CD14-positive monocyte (primary cell): ENCODE measurements around the gene C17orf50. TPM values are rescaled to one million over a fixed set of nuclear protein-coding genes. Genes with fewer than 3 reads are reported as not detected.

ENCODE experiments used
- DNase-seq, 3 donors: peaks; one replicate each; pipeline ENCODE4 v3.0.0-alpha.2; 2011 to 2022
- H2AFZ ChIP-seq: 2 replicates; pipeline ENCODE4 v1.6.0; 2012; ENCODE audit warnings: mild to moderate bottlenecking, low read depth, low read length, inconsistent platforms; ENCODE audit not compliant: insufficient read depth, poor library complexity, severe bottlenecking
- H3K27ac ChIP-seq, 2 donors: 1 replicate in 1 of 2; 2 replicates in 1 of 2; pipeline ENCODE4 v1.5.1; 2012 to 2013; ENCODE audit warnings: low read length in 2 of 2, control low read depth in 1 of 2, inconsistent platforms in 1 of 2, low read depth in 1 of 2, mild to moderate bottlenecking in 1 of 2
- H3K27me3 ChIP-seq, 2 donors: one replicate each; pipeline versions ENCODE4 v1.6.0 to v1.6.1; 2011 to 2013; ENCODE audit warnings: low read length in 2 of 2; ENCODE audit not compliant: control insufficient read depth in 2 of 2, insufficient read depth in 2 of 2
- H3K36me3 ChIP-seq, 2 donors: replicated peaks in 1 of 2; 1 replicate in 1 of 2; 2 replicates in 1 of 2; pipeline versions ENCODE4 v1.5.1 to v1.6.1; 2012 to 2013; ENCODE audit warnings: low read length in 2 of 2, control low read depth in 1 of 2, inconsistent platforms in 1 of 2, mild to moderate bottlenecking in 1 of 2; ENCODE audit not compliant: insufficient read depth in 2 of 2, control insufficient read depth in 1 of 2
- H3K4me1 ChIP-seq, 2 donors: 1 replicate in 1 of 2; 2 replicates in 1 of 2; pipeline versions ENCODE4 v1.5.1 to v1.6.1; 2012 to 2013; ENCODE audit warnings: low read length in 2 of 2, control low read depth in 1 of 2, inconsistent platforms in 1 of 2, mild to moderate bottlenecking in 1 of 2, moderate library complexity in 1 of 2; ENCODE audit not compliant: insufficient read depth in 2 of 2, control insufficient read depth in 1 of 2
- H3K4me2 ChIP-seq: replicated peaks from 2 replicates; pipeline ENCODE3; 2012; ENCODE audit warnings: low read length, moderate library complexity, mild to moderate bottlenecking; ENCODE audit not compliant: poor library complexity, severe bottlenecking; ENCODE audit errors: extremely low read depth
- H3K4me3 ChIP-seq, 3 experiments: fragments of 200-600 bp in 1 of 3; sonication (generic) in 1 of 3; replicated peaks in 1 of 3; 1 replicate in 2 of 3; 2 replicates in 1 of 3; pipeline ENCODE4 v1.5.1; 2011 to 2013; ENCODE audit warnings: low read length in 3 of 3, mild to moderate bottlenecking in 3 of 3, control low read depth in 2 of 3, low read depth in 2 of 3, inconsistent platforms in 1 of 3, moderate library complexity in 1 of 3
- H3K79me2 ChIP-seq: 2 replicates; pipeline ENCODE4 v1.6.0; 2012; ENCODE audit warnings: mild to moderate bottlenecking, control low read depth, inconsistent platforms, low read length, moderate library complexity; ENCODE audit not compliant: insufficient read depth
- H3K9ac ChIP-seq: 2 replicates; pipeline ENCODE4 v1.6.0; 2017; ENCODE audit warnings: low read length, mild to moderate bottlenecking; ENCODE audit not compliant: insufficient read depth, poor library complexity, severe bottlenecking
- H3K9me3 ChIP-seq, 2 donors: replicated peaks in 1 of 2; 1 replicate in 1 of 2; 2 replicates in 1 of 2; pipeline versions ENCODE4 v1.5.1 to v1.6.1; 2012 to 2013; ENCODE audit warnings: low read length in 2 of 2, control low read depth in 1 of 2; ENCODE audit not compliant: control insufficient read depth in 1 of 2, insufficient read depth in 1 of 2
- H4K20me1 ChIP-seq: 2 replicates; pipeline ENCODE4 v1.6.0; 2012; ENCODE audit warnings: mild to moderate bottlenecking, low read length, control low read depth, moderate library complexity; ENCODE audit not compliant: insufficient read depth
- H3K27ac Mint-ChIP-seq, 7 donors: one replicate each; pipeline ENCODE4 v1.8.0; 2020; ENCODE audit warnings: mild to moderate bottlenecking in 7 of 7, mixed read lengths in 7 of 7, moderate library complexity in 6 of 7, inconsistent platforms in 2 of 7
- H3K27me3 Mint-ChIP-seq, 3 donors: one replicate each; pipeline ENCODE4 v1.8.0; 2021 to 2022; ENCODE audit warnings: low read depth in 3 of 3, mild to moderate bottlenecking in 3 of 3, mixed read lengths in 3 of 3, moderate library complexity in 3 of 3, inconsistent platforms in 1 of 3
- H3K36me3 Mint-ChIP-seq, 2 donors: one replicate each; pipeline ENCODE4 v1.8.0; 2020; ENCODE audit warnings: mixed read lengths in 2 of 2, inconsistent platforms in 1 of 2, mild to moderate bottlenecking in 1 of 2
- H3K4me1 Mint-ChIP-seq: one replicate; pipeline ENCODE4 v1.8.0; 2020; ENCODE audit warnings: mild to moderate bottlenecking, mixed read lengths
- H3K4me3 Mint-ChIP-seq, 2 donors: one replicate each; pipeline ENCODE4 v1.8.0; 2020; ENCODE audit warnings: mild to moderate bottlenecking in 2 of 2, mixed read lengths in 2 of 2, moderate library complexity in 1 of 2
- H3K9me3 Mint-ChIP-seq, 7 donors: one replicate each; pipeline ENCODE4 v1.8.0; 2020 to 2022; ENCODE audit warnings: mixed read lengths in 7 of 7, mild to moderate bottlenecking in 6 of 7, moderate library complexity in 6 of 7, inconsistent platforms in 2 of 7
- CTCF ChIP-seq: fragments of 200-600 bp; IDR thresholded peaks from one replicate; pipeline ENCODE4 v1.8.0; 2022; ENCODE audit warnings: antibody characterized with exemption, mild to moderate bottlenecking
- WGBS: methylation state at CpG from one replicate; pipeline ENCODE4 v1.1.5; 2013; ENCODE audit warnings: missing lambda C conversion rate; ENCODE audit not compliant: insufficient coverage; 5-methylcytosine and 5-hydroxymethylcytosine counted together
- intact Hi-C, 2 donors: fragments of 100-400 bp; cut with micrococcal nuclease; formaldehyde crosslinking; loops; one replicate each; pipeline versions ENCODE4 v1.15.0 to v1.15.1; 2023
- polyA minus RNA-seq: library from RNA; depleted of rRNA, polyadenylated mRNA; stranded (reverse); fragments of >200 nt; gene quantifications from 2 replicates; pipeline ENCODE4 v1.2.3, GENCODE V29; 2012
- polyA plus RNA-seq, 3 donors: library from polyadenylated mRNA; depleted of rRNA in 1 of 3; unstranded in 2 of 3; stranded (reverse) in 1 of 3; fragments of 300-500 nt in 2 of 3; fragments of >200 nt in 1 of 3; fragmentation: Illumina TruSeq in 2 of 3; gene quantifications; 1 replicate in 2 of 3; 2 replicates in 1 of 3; pipeline ENCODE4 v1.2.3, GENCODE V29; 2012 to 2021
- total RNA-seq, 12 experiments: library from RNA in 1 of 12; stranded (reverse) in 1 of 12; fragments of 120-200 nt in 1 of 12; gene quantifications; one replicate each; pipeline ENCODE4 v1.2.4 and lab custom pipeline; 2013 to 2026; ENCODE audit warnings: mixed read lengths in 6 of 12, inconsistent platforms in 1 of 12

Gene C17orf50
- total RNA-seq (2013), result not detected
- polyA plus RNA-seq, result under 1 TPM in 1 of 3 donors, not detected in 2; 0.23 TPM
- polyA minus RNA-seq, result not detected in 2 replicates
- 0 to 0.23 (median 0) reads per million in 11 experiments for total RNA-seq (lab: John Stamatoyannopoulos, UW)

GRCh38 chr17:35760587-35760986 is at the start of gene C17orf50:
TSS of gene C17orf50 (plus strand) at chr17:35760887. CDS start at chr17:35760942, 55 bp downstream.
- no peaks in the 10 kb centered on the region for H3K36me3 Mint-ChIP-seq
- no peak within 1 kb of the TSS for H3K27ac Mint-ChIP-seq

GRCh38 chr17:35710950-35711349 is 49.7 kb upstream of the C17orf50 start:
- Histone ChIP-seq H3K9ac (no peak overlapping the region), H2AFZ (no peak overlapping the region), H3K9me3 (no peaks in the 10 kb centered on the region), H3K27me3 (no peaks in the 10 kb centered on the region), H3K36me3 (peaks cover 56 to 83% of the 10 kb centered on the region in 2 donors), H3K4me2 (no peak overlapping the region), H3K79me2 (no peaks in the 10 kb centered on the region), H3K4me1 (no peaks in the 10 kb centered on the region), H3K27ac (no peak overlapping the region), H3K4me3 (no peak overlapping the region), H4K20me1 (no peaks in the 10 kb centered on the region)
- Mint-ChIP-seq H3K4me1 (no peaks in the 10 kb centered on the region), H3K9me3 (no peaks in the 10 kb centered on the region), H3K27ac (no peak overlapping the region), H3K4me3 (no peak overlapping the region), H3K36me3 (peaks cover 26 to 38% of the 10 kb centered on the region in 2 donors), H3K27me3 (no peaks in the 10 kb centered on the region)
- intact Hi-C loops, result no loop called here
- no peak for DNase-seq
- TF ChIP-seq CTCF, result no peak
- WGBS, result no CpG with 5 or more reads among the region's 2 CpGs

More at GRCh38 chr17:35760587-35760986, at the start of gene C17orf50:
- H3K4me2 ChIP-seq, result no peak within 1 kb of the TSS
- no peaks in the 10 kb centered on the region for H3K36me3 ChIP-seq
- Mint-ChIP-seq H3K9me3 (peaks cover 0 to 7% (median 2%) of the 10 kb centered on the region in 7 donors), H3K27me3 (peaks cover 17 to 25% (median 24%) of the 10 kb centered on the region in 3 donors), H3K4me3 (no peak within 1 kb of the TSS), H3K4me1 (peaks cover 14% of the 10 kb centered on the region)
- H3K79me2 ChIP-seq, result no peaks in the 10 kb centered on the region
- peaks cover 9 to 13% of the 10 kb centered on the region in 2 donors for H3K4me1 ChIP-seq
- no peak within 1 kb of the TSS for H3K9ac ChIP-seq
- intact Hi-C loops, result no loop called here
- H4K20me1 ChIP-seq, result no peaks in the 10 kb centered on the region
- DNase-seq, result no peak
- H3K27ac ChIP-seq, result no peak within 1 kb of the TSS
- WGBS, result no CpG with 5 or more reads among the region's 1 CpG
- no peaks in the 10 kb centered on the region for H3K9me3 ChIP-seq
- TF ChIP-seq CTCF, result no peak
- H3K27me3 ChIP-seq, result peaks cover 3 to 13% of the 10 kb centered on the region in 2 donors
- H3K4me3 ChIP-seq, result no peak within 1 kb of the TSS
- H2AFZ ChIP-seq, result no peak within 1 kb of the TSS
